Measurements from ENCODE around the gene ALG14.

- TF ChIP-seq SPI1 (IDR thresholded peaks at IDR 0.05; ENCODE audit: borderline replicate concordance, low read depth) (no peak), GABPA (IDR thresholded peaks at IDR 0.05; ENCODE audit: low read depth) (no peak), POLR2AphosphoS5 (IDR thresholded peaks at IDR 0.05; ENCODE audit: low read depth) (no peak)
- TF ChIP-seq, protein P1, sequence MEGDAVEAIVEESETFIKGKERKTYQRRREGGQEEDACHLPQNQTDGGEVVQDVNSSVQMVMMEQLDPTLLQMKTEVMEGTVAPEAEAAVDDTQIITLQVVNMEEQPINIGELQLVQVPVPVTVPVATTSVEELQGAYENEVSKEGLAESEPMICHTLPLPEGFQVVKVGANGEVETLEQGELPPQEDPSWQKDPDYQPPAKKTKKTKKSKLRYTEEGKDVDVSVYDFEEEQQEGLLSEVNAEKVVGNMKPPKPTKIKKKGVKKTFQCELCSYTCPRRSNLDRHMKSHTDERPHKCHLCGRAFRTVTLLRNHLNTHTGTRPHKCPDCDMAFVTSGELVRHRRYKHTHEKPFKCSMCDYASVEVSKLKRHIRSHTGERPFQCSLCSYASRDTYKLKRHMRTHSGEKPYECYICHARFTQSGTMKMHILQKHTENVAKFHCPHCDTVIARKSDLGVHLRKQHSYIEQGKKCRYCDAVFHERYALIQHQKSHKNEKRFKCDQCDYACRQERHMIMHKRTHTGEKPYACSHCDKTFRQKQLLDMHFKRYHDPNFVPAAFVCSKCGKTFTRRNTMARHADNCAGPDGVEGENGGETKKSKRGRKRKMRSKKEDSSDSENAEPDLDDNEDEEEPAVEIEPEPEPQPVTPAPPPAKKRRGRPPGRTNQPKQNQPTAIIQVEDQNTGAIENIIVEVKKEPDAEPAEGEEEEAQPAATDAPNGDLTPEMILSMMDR (IDR thresholded peaks at IDR 0.05; ENCODE audit: insufficient read depth, low read length): no peak
- TF ChIP-seq, protein P2, sequence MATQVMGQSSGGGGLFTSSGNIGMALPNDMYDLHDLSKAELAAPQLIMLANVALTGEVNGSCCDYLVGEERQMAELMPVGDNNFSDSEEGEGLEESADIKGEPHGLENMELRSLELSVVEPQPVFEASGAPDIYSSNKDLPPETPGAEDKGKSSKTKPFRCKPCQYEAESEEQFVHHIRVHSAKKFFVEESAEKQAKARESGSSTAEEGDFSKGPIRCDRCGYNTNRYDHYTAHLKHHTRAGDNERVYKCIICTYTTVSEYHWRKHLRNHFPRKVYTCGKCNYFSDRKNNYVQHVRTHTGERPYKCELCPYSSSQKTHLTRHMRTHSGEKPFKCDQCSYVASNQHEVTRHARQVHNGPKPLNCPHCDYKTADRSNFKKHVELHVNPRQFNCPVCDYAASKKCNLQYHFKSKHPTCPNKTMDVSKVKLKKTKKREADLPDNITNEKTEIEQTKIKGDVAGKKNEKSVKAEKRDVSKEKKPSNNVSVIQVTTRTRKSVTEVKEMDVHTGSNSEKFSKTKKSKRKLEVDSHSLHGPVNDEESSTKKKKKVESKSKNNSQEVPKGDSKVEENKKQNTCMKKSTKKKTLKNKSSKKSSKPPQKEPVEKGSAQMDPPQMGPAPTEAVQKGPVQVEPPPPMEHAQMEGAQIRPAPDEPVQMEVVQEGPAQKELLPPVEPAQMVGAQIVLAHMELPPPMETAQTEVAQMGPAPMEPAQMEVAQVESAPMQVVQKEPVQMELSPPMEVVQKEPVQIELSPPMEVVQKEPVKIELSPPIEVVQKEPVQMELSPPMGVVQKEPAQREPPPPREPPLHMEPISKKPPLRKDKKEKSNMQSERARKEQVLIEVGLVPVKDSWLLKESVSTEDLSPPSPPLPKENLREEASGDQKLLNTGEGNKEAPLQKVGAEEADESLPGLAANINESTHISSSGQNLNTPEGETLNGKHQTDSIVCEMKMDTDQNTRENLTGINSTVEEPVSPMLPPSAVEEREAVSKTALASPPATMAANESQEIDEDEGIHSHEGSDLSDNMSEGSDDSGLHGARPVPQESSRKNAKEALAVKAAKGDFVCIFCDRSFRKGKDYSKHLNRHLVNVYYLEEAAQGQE (IDR thresholded peaks at IDR 0.05; ENCODE audit: insufficient replicate concordance, low read depth): no peak
These were observed 82.8 kb downstream of the ALG14 start for GRCh38 chr1:94989911-94990473.
